IPS DF 4.7 (cell line): ENCODE data around the gene CGB8.
"Not testable (repeated sequence)": the region's sequence is repeated elsewhere in the genome, so short reads cannot be mapped to it uniquely, and the experiment has no call there.

Source experiments
- DNase-seq: peaks from one replicate; pipeline ENCODE4 v3.0.0-alpha.2; 2013; ENCODE audit warnings: low spot score; ENCODE audit errors: extremely low read depth

Gene CGB8

GRCh38 chr19:49064768-49065611 lies 16.1 kb upstream of the CGB8 start, which contains the start of gene NTF4:
TSS of gene NTF4 (minus strand) at chr19:49064818. CDS start at chr19:49061997, 2,821 bp downstream.
- DNase-seq, result no peak

GRCh38 chr19:49064029-49064629 lies 15.2 kb upstream of the CGB8 start:
- no peak for DNase-seq

- no peak for DNase-seq
Observed at GRCh38 chr19:49061445-49061844, 12.5 kb upstream of the CGB8 start.

GRCh38 chr19:49061000-49061399 lies 12.1 kb upstream of the CGB8 start:
- DNase-seq, result no peak

GRCh38 chr19:49059053-49059452 lies 10.1 kb upstream of the CGB8 start:
- DNase-seq, result no peak

- DNase-seq, result no peak
Observed at GRCh38 chr19:49058562-49058961, 9.7 kb upstream of the CGB8 start.

- DNase-seq, result no peak
Observed at GRCh38 chr19:49057636-49058234, 8.8 kb upstream of the CGB8 start, which contains the start of gene CGB7. TSS of gene CGB7 (minus strand) at chr19:49057749. CDS start at chr19:49055375, 2,374 bp downstream.

- not testable (repeated sequence) for DNase-seq
Observed at GRCh38 chr19:49056902-49057596, 8.1 kb upstream of the CGB8 start.

GRCh38 chr19:49056101-49056901 lies 7.4 kb upstream of the CGB8 start:
- no peak for DNase-seq

- not testable (repeated sequence) for DNase-seq
Observed at GRCh38 chr19:49050376-49051033, 1.6 kb upstream of the CGB8 start.

- not testable (repeated sequence) for DNase-seq
Observed at GRCh38 chr19:49049834-49050233, 923 bp upstream of the CGB8 start.

- not testable (repeated sequence) for DNase-seq
Observed at GRCh38 chr19:49043548-49043947, 5.4 kb downstream of the CGB8 start, which contains the start of gene CGB5. TSS of gene CGB5 (plus strand) at chr19:49043848. CDS start at chr19:49044210, 362 bp downstream.

GRCh38 chr19:49042666-49043065 lies 6.2 kb downstream of the CGB8 start:
- not testable (repeated sequence) for DNase-seq

- DNase-seq, result no peak
Observed at GRCh38 chr19:49042177-49042576, 6.7 kb downstream of the CGB8 start.

GRCh38 chr19:49039736-49040135 lies 9.2 kb downstream of the CGB8 start:
- DNase-seq, result not testable (repeated sequence)

- DNase-seq, result not testable (repeated sequence)
Observed at GRCh38 chr19:49038557-49039276, 10.2 kb downstream of the CGB8 start.

- not testable (repeated sequence) for DNase-seq
Observed at GRCh38 chr19:49038111-49038510, 10.8 kb downstream of the CGB8 start.

GRCh38 chr19:49036815-49037214 lies 12.1 kb downstream of the CGB8 start, which contains the start of gene CGB1:
TSS of gene CGB1 (minus strand) at chr19:49036895. CDS start at chr19:49036711, 184 bp downstream.
- DNase-seq, result not testable (repeated sequence)

- not testable (repeated sequence) for DNase-seq
Observed at GRCh38 chr19:49031642-49032301, 17.1 kb downstream of the CGB8 start, which contains the start of gene CGB2. TSS of gene CGB2 (plus strand) at chr19:49031890. CDS start at chr19:49032096, 206 bp downstream.
